HG03520 (cell line): ENCODE data around the gene MORC1.
"Not testable (repeated sequence)": the region's sequence is repeated elsewhere in the genome, so short reads cannot be mapped to it uniquely, and the experiment has no call there.

Experiments used
- ATAC-seq: cut with Tn5 transposase; IDR thresholded peaks from one replicate; pipeline ENCODE4 v1.9.1; 2021; ENCODE audit warnings: mild to moderate bottlenecking, moderate library complexity; ENCODE audit not compliant: unreplicated experiment

Gene MORC1

GRCh38 chr3:109112946-109113760, 4.8 kb downstream of the MORC1 start:
- ATAC-seq, result no peak

GRCh38 chr3:109109574-109109973, 8.4 kb downstream of the MORC1 start:
- ATAC-seq, result no peak

- no peak for ATAC-seq
These were observed 19.8 kb downstream of the MORC1 start for GRCh38 chr3:109098079-109098644.

- no peak for ATAC-seq
These were observed 22.8 kb downstream of the MORC1 start for GRCh38 chr3:109095166-109095565.

GRCh38 chr3:109093561-109093960, 24.4 kb downstream of the MORC1 start:
- ATAC-seq, result no peak

GRCh38 chr3:109091846-109092245, 26.1 kb downstream of the MORC1 start:
- ATAC-seq, result no peak

GRCh38 chr3:109089265-109089664, 28.7 kb downstream of the MORC1 start:
- no peak for ATAC-seq

GRCh38 chr3:109081746-109082510, 36.0 kb downstream of the MORC1 start:
- peak; percentile 96 for ATAC-seq

- not testable (repeated sequence) for ATAC-seq
These were observed 37.8 kb downstream of the MORC1 start for GRCh38 chr3:109080090-109080489.

GRCh38 chr3:109073116-109073515, 44.8 kb downstream of the MORC1 start:
- ATAC-seq, result no peak

- peak; percentile 62 for ATAC-seq
These were observed 45.7 kb downstream of the MORC1 start for GRCh38 chr3:109072194-109072593.

GRCh38 chr3:109071350-109072142, 46.4 kb downstream of the MORC1 start:
- no peak for ATAC-seq

- no peak for ATAC-seq
These were observed 47.7 kb downstream of the MORC1 start for GRCh38 chr3:109070211-109070610.

GRCh38 chr3:109066864-109067263, 51.1 kb downstream of the MORC1 start:
- ATAC-seq, result no peak

GRCh38 chr3:109059264-109059663, 58.7 kb downstream of the MORC1 start:
- peak; percentile 85 for ATAC-seq

- ATAC-seq, result no peak
These were observed 60.3 kb downstream of the MORC1 start for GRCh38 chr3:109057616-109058015.

GRCh38 chr3:109057056-109057455, 60.9 kb downstream of the MORC1 start:
- ATAC-seq, result no peak

GRCh38 chr3:109050591-109051167, 67.3 kb downstream of the MORC1 start:
- peak; percentile 77 for ATAC-seq

- no peak for ATAC-seq
These were observed 70.6 kb downstream of the MORC1 start for GRCh38 chr3:109047366-109047765.

GRCh38 chr3:109045271-109046040, 72.5 kb downstream of the MORC1 start:
- ATAC-seq, result no peak
